GM21576 (cell line): ENCODE data around the gene CYP24A1.

Experiments
- ATAC-seq: cut with Tn5 transposase; IDR thresholded peaks from one replicate; pipeline ENCODE4 v1.9.1; 2021; ENCODE audit warnings: mild to moderate bottlenecking, moderate library complexity; ENCODE audit not compliant: unreplicated experiment

The CYP24A1 gene

GRCh38 chr20:54177378-54177777, 3.6 kb upstream of the CYP24A1 start:
- ATAC-seq: no peak

DNA sequence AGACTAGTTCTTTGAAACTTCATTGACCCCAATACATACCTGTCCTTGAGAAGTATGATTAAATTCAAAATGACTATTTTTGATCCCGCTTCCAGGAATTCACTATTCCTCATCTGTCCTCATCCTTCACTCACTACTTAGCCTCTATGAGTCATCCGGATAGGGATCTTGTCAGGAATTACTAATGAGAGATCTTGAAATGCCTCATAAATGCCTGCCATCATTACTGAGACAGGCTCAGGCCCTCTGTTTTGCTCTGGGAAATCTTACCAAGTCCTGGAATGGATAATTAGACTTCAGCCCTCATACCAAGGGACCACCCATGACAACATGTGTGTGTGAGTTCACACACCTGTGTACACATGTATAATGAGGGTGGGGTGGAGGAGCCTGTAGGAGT, 2.8 kb upstream of the CYP24A1 start:
- no peak for ATAC-seq

DNA sequence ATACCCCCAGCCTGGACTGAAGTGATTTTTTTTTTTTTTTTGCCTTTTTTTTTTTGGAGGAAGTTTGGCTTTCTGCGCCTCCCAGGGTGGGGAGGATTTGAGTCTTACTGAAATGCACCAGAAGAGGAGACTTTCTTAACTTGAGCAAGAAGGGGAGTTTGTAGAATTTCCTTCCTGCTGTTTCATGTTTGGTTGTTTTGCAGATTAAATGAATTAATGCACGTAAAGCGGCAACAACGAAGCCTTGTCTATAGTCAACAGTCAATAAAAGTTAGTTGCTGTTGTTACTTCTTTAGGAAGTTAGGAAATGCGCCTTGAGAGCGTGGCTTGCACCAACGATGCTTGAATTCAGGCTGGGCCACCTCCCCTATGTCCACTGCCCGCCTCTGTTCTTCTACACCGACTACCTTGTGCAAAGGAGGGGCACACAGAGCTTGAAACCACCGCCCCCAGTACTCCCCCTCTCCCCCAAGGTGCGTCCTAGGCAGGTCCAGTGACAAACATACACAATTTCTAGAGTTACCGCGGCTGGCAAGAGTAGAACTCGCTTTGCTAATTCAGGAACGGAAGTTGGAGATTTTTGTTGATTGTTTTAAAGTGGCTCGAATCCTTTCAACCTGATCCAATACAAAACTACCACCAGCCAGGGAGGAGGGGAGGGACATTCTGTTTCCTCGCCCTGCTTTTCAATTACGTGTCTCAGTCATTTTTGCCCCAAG, 830 bp upstream of the CYP24A1 start:
- ATAC-seq: no peak

GRCh38 chr20:54172856-54173652, 732 bp downstream of the CYP24A1 start:
- no peak for ATAC-seq

DNA sequence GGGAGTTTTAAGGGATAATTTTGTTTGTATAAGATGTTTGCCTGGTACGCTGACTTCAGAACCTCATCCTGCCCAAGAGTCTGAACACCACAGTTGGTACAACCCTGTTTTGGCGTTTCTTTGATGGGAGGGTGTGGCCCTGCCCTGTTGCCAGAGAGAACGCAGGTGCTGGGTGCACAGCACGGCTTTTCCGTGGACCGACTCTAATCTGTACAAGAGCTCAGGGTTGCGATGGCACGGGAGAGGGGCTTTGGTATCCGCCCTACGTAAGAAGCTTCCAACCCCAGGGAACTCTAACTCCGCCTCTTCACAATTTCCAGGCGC, 1.3 kb downstream of the CYP24A1 start:
- ATAC-seq: no peak

GRCh38 chr20:54170963-54171362, 2.8 kb downstream of the CYP24A1 start:
- no peak for ATAC-seq

GRCh38 chr20:54170026-54170471, 3.7 kb downstream of the CYP24A1 start:
- no peak for ATAC-seq

GRCh38 chr20:54168961-54169862, 4.6 kb downstream of the CYP24A1 start:
- no peak for ATAC-seq

- no peak for ATAC-seq
These were observed 5.6 kb downstream of the CYP24A1 start for GRCh38 chr20:54167909-54168872.

DNA sequence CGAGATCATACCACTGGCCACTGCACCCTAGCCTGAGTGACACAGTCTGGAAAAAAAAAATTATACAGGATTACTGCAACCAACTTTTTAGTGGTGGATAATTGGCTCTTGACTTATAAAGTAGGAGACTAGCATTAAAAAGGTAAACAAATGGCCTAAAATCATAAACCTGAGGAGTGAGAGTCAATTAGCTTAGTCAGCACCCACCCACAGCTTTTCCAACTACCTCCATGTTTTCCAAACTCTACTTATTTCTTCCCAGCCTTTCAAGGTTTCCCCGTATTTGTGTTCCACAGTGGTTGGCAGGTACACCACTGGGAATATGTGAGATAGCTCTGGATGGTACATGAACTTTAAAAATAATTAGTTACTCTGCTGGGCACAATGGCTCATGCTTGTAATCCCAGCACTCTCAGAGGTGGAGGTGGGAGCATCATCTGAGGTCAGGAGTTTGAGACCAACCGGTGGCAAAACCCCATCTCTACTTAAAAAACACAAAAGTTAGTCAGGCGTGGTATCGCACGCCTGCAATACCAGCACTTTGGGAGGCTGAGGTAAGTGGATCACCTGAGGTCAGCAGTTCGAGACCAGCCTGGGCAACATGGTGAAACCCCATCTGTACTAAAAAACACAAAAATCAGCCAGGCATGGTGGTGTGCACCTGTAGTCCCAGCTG, 6.7 kb downstream of the CYP24A1 start:
- no peak for ATAC-seq

DNA sequence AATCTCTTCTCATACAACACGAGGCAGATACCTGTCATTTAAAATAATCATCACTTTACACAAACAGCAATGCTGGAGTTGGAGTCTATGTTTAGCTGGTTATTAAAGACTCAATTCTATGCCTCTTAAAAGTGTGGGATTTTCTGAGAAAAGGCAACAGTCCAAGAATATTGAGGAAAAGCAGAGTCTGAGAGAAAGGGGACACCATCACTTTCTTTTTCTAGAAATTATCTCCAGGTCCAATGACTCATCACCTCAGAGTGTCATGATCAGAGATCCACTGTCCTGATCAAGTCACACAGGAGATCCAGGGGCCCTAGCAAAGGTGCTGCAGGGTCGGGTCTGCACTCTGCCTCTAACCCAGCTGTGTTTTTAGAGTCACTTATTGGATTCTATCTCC, 8.0 kb downstream of the CYP24A1 start:
- no peak for ATAC-seq

DNA sequence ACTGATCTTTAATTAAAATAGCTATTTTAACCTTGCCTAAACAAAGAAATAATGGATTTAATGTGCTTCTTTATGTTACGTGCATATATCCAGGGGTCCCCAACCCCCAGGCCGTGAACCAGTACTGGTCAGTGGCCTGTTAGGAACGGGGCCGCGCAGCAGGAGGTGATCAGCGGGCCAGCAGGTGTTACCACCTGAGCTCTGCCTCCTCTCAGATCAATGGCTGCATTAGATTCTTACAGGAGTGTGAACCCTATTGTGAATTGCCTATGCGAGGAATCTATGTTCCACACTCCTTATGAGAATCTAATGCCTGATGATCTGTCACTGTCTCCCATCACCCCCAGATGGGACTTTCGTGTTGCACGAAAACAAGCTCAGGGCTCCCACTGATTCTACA, 8.8 kb downstream of the CYP24A1 start:
- no peak for ATAC-seq

DNA sequence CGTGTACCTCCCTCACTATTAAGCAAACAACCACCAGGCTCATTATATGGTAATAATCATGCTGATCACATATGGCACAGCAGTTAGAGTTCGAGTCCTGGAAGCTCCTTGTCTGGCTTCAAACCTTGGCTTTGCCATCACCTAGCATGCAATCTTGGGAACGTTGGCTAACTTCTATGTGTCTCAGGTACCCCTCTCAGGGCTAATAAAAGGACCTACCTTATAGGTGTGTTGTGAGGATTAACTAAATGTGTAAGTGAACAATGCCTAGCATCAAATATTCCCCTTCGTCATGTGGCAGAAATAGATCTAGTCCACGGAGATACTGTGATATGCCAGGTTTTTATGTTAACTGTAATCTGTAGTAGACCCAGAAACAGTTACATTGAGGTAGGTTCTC, 10.4 kb downstream of the CYP24A1 start:
- no peak for ATAC-seq

GRCh38 chr20:54162378-54163009, 11.3 kb downstream of the CYP24A1 start:
- ATAC-seq: no peak

DNA sequence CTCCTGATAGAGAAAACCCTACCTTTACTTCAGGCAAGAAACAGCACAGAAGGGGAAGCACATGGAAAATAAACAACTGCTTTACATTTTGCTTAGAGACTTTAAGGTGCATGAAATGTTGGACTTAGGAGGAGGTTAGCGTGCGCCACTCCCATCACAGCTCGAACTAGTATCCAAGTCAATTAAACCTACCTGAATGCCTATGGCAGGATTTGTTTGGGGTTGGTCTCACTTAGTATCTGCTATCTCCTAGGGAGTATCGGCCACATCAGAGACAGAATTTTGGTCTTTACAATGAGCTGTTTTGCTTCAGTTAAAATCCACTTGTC, 12.0 kb downstream of the CYP24A1 start:
- no peak for ATAC-seq

DNA sequence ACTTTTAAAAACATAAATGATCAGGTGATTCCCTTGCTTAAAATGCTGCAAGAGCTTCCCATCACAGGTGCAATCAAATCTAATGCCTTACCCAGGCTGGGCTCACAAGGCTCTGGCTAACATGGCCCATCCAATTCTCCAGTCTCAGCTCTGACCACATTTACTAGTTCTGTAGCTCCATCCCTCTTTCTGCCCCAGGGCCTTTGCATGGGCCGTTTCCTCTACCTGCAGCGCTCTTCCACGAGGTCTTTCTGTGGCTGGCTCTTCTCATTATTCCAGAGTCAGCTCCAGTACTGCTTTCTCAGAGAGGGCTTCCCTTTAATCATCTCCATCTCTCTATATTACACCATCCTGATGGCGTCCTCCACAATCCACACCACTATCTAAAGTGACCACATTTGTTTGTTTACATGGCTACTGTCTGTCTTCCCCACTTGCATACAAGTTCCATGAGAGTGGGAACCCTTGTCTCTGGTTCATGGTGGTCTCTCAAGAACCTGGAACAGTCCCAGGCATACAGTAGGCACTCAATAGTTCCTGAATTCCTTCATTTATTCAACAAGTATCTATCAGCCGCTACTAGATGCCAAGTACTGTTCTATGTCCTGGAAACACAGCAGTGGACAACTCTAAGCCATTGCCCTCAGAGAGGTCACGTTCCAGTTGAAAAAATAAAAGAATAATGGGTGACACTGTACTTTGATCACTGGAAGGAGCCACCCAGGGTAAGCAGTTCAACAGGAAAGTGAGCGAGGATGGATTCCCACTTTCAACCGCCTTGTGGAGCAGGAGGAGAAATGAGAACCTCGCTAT, 12.6 kb downstream of the CYP24A1 start:
- no peak for ATAC-seq

- no peak for ATAC-seq
These were observed 13.4 kb downstream of the CYP24A1 start for GRCh38 chr20:54160065-54161007.
